Left ventricle myocardium inferior (tissue), 1 donor: ENCODE data around the gene PIK3C2B. TPM values are rescaled to one million over a fixed set of nuclear protein-coding genes. Genes with fewer than 3 reads are reported as not detected.

Experiments used
- DNase-seq: peaks from one replicate; pipeline ENCODE4 v3.0.0-alpha.2; 2020
- H3K27ac ChIP-seq: fragments of 200-600 bp; replicated peaks from 2 replicates; pipeline ENCODE4 v1.8.0; 2021
- H3K27me3 ChIP-seq: fragments of 200-600 bp; 2 replicates; pipeline ENCODE4 v1.8.0; 2021; ENCODE audit warnings: low read depth
- H3K36me3 ChIP-seq: fragments of 200-600 bp; 2 replicates; pipeline ENCODE4 v1.8.0; 2021
- H3K4me1 ChIP-seq: fragments of 200-600 bp; 2 replicates; pipeline ENCODE4 v1.8.0; 2021
- H3K4me3 ChIP-seq: fragments of 200-600 bp; 2 replicates; pipeline ENCODE4 v1.8.0; 2021; ENCODE audit warnings: mild to moderate bottlenecking, moderate library complexity
- H3K9me3 ChIP-seq: fragments of 200-600 bp; replicated peaks from 2 replicates; pipeline ENCODE4 v1.8.0; 2021
- intact Hi-C: fragments of 100-400 bp; cut with micrococcal nuclease; formaldehyde crosslinking; loops from one replicate; pipeline ENCODE4 v1.11.0; 2022
- total RNA-seq: library from RNA; stranded (reverse); fragmentation: NEBNext Ultra II Directional; extraction: Animal tissue kit (Norgen Biotek cat#: 25700); gene quantifications from one replicate; pipeline ENCODE4 v1.2.1, GENCODE V29; 2021
- TF ChIP-seq, protein P1 (sequence below): fragments of 200-600 bp; IDR thresholded peaks from 2 replicates; pipeline ENCODE4 v1.8.0; 2021; ENCODE audit warnings: antibody characterized with exemption, mild to moderate bottlenecking, borderline replicate concordance
- donor health status: DM: no; HTN: yes; CAD: no; lungs with severe emphysema.

PIK3C2B gene
- total RNA-seq, 1 donor from 2014 or later, result 18.5 TPM

- Histone ChIP-seq H3K4me3 (no peak overlapping the region), H3K36me3 (peaks cover 81% of the 10 kb centered on the region), H3K27ac (peak overlapping the region; percentile 11), H3K27me3 (no peaks in the 10 kb centered on the region), H3K4me1 (peaks cover 84% of the 10 kb centered on the region), H3K9me3 (no peaks in the 10 kb centered on the region)
- no peak for DNase-seq
- TF ChIP-seq, protein P1, sequence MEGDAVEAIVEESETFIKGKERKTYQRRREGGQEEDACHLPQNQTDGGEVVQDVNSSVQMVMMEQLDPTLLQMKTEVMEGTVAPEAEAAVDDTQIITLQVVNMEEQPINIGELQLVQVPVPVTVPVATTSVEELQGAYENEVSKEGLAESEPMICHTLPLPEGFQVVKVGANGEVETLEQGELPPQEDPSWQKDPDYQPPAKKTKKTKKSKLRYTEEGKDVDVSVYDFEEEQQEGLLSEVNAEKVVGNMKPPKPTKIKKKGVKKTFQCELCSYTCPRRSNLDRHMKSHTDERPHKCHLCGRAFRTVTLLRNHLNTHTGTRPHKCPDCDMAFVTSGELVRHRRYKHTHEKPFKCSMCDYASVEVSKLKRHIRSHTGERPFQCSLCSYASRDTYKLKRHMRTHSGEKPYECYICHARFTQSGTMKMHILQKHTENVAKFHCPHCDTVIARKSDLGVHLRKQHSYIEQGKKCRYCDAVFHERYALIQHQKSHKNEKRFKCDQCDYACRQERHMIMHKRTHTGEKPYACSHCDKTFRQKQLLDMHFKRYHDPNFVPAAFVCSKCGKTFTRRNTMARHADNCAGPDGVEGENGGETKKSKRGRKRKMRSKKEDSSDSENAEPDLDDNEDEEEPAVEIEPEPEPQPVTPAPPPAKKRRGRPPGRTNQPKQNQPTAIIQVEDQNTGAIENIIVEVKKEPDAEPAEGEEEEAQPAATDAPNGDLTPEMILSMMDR, result no peak
- intact Hi-C loops, result no loop called here
Measured at GRCh38 chr1:204457666-204458065, 36.9 kb downstream of the PIK3C2B start.

DNA sequence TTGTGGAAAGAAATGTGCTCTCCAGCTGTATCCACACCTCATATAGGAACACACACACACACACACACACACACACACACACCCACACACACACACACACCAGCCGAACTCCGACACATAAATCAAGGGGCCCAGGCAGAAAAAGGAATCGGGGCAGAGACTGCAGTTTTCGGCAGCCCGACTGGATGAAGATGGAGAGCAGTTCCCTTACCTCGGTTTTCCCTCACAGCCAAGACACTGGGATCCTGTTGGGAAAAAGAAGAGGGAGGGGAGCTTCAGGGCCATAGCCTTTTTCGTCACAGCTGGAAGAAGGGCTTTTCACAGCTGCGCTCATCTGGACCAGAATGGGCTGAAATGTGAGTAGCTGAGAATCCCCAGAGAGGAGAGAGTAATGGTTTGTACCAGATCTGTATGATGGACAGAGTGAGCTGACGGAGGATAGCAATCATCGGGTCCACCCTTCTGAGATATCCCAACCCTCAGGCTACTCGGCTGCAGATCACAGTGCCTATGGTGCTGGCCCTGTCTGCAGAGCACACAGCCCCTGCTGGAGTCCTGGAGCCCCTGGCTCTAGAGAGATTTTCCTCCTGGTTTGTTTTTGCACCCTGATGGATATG, 37.7 kb downstream of the PIK3C2B start:
- no peaks in the 10 kb centered on the region for H3K27me3 ChIP-seq
- TF ChIP-seq, protein P1, result no peak
- intact Hi-C loops, result no loop called here
- peaks cover 78% of the 10 kb centered on the region for H3K36me3 ChIP-seq
- H3K27ac ChIP-seq, result peak overlapping the region; percentile 56
- no peaks in the 10 kb centered on the region for H3K9me3 ChIP-seq
- DNase-seq, result peak; percentile 56
- peaks cover 83% of the 10 kb centered on the region for H3K4me1 ChIP-seq
- H3K4me3 ChIP-seq, result no peak overlapping the region

GRCh38 chr1:204455831-204456145, 38.8 kb downstream of the PIK3C2B start:
- no peaks in the 10 kb centered on the region for H3K27me3 ChIP-seq
- DNase-seq, result no peak
- peaks cover 85% of the 10 kb centered on the region for H3K4me1 ChIP-seq
- H3K36me3 ChIP-seq, result peaks cover 73% of the 10 kb centered on the region
- TF ChIP-seq, protein P1, result no peak
- no peak overlapping the region for H3K4me3 ChIP-seq
- H3K27ac ChIP-seq, result peak overlapping the region; percentile 92
- intact Hi-C loops, result no loop called here
- no peaks in the 10 kb centered on the region for H3K9me3 ChIP-seq

GRCh38 chr1:204455063-204455830, 39.4 kb downstream of the PIK3C2B start:
- H3K4me1 ChIP-seq, result peaks cover 85% of the 10 kb centered on the region
- no peak for DNase-seq
- H3K27ac ChIP-seq, result peak overlapping the region; percentile 92

DNA sequence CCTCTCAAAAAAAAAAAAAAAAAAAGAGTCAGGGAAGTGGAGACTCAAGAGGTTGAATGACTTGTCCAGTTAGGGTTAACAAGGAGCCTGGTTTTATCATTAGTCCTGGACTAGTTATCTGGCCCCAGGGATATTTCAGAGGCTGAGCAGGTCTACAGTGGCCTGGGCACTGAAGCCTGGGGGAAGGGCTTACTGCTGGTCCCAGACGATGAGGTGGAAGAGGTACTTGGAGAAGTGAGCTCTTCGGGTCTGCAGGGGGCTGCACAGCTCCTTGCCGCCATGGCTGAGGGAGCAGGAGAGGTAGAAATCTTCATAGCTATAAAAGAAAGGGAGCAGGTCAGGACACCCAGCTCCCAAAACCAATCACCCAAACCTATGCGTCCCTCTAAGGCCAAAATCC, 40.1 kb downstream of the PIK3C2B start:
- peaks cover 86% of the 10 kb centered on the region for H3K4me1 ChIP-seq
- no peak overlapping the region for H3K4me3 ChIP-seq
- H3K27me3 ChIP-seq, result no peaks in the 10 kb centered on the region
- peaks cover 60% of the 10 kb centered on the region for H3K36me3 ChIP-seq
- no peaks in the 10 kb centered on the region for H3K9me3 ChIP-seq
- peak overlapping the region; percentile 92 for H3K27ac ChIP-seq
- intact Hi-C loops, result no loop called here
- no peak for DNase-seq
- TF ChIP-seq, protein P1, result no peak

More at GRCh38 chr1:204455063-204455830, 39.4 kb downstream of the PIK3C2B start:
- Histone ChIP-seq H3K9me3 (no peaks in the 10 kb centered on the region), H3K4me3 (no peak overlapping the region), H3K36me3 (peaks cover 68% of the 10 kb centered on the region), H3K27me3 (no peaks in the 10 kb centered on the region)
- TF ChIP-seq, protein P1, result no peak
- intact Hi-C loops, result no loop called here
